Stimulated activated CD8-positive, alpha-beta memory T cell treated with anti-CD3 and anti-CD28 coated beads, Interleukin-12 subunit alpha, Interleukin-12 subunit beta, amount 100 ng/mL, for 24 hours (primary cell): ENCODE results near the gene CKS1B.

Experiments
- DNase-seq: peaks from one replicate; pipeline ENCODE4 v3.0.0-alpha.2; 2020; ENCODE audit errors: extremely low read depth

CKS1B gene

GRCh38 chr1:155002464-155003226 is 28.2 kb downstream of the CKS1B start, which contains the start of gene ZBTB7B:
Gene ZBTB7B, plus strand, starts transcription at chr1:155002802. Its CDS starts 11,859 bp downstream, at chr1:155014661.
- no peak for DNase-seq

- no peak for DNase-seq
These were observed 28.8 kb downstream of the CKS1B start for GRCh38 chr1:155003227-155003765.

- no peak for DNase-seq
These were observed 29.4 kb downstream of the CKS1B start for GRCh38 chr1:155003766-155004351.

GRCh38 chr1:155004352-155005075 is 30.0 kb downstream of the CKS1B start:
- DNase-seq: no peak

GRCh38 chr1:155005076-155006011 is 30.9 kb downstream of the CKS1B start:
- no peak for DNase-seq

- no peak for DNase-seq
These were observed 32.2 kb downstream of the CKS1B start for GRCh38 chr1:155006601-155007101.

- DNase-seq: no peak
These were observed 32.9 kb downstream of the CKS1B start for GRCh38 chr1:155007251-155007828.

- DNase-seq: no peak
These were observed 33.8 kb downstream of the CKS1B start for GRCh38 chr1:155008015-155008941.

- no peak for DNase-seq
These were observed 34.8 kb downstream of the CKS1B start for GRCh38 chr1:155009221-155009711.

GRCh38 chr1:155009742-155010141 is 35.3 kb downstream of the CKS1B start:
- no peak for DNase-seq

GRCh38 chr1:155010211-155010918 is 35.9 kb downstream of the CKS1B start:
- DNase-seq: no peak

GRCh38 chr1:155011004-155011416 is 36.5 kb downstream of the CKS1B start:
- DNase-seq: no peak

GRCh38 chr1:155011437-155012025 is 37.0 kb downstream of the CKS1B start:
- no peak for DNase-seq

GRCh38 chr1:155012026-155012546 is 37.6 kb downstream of the CKS1B start:
- no peak for DNase-seq

GRCh38 chr1:155012776-155013602 is 38.5 kb downstream of the CKS1B start:
- DNase-seq: no peak

- no peak for DNase-seq
These were observed 39.2 kb downstream of the CKS1B start for GRCh38 chr1:155013632-155014031.
